Endothelial cell of umbilical vein (primary cell): Measurements from ENCODE around the gene SMG5. TPM values are rescaled to one million over a fixed set of nuclear protein-coding genes. Genes with fewer than 3 reads are reported as not detected.

Source experiments
- BruUV-seq: library from RNA; stranded (reverse); fragments of 400-500 nt; replicated peaks from 2 replicates; lab custom pipeline; 2021; lab: Mats Ljungman, UMichigan
- CTCF ChIA-PET: fragments of 300-600, 350-600 bp; sonication (Branson Sonifier 250); formaldehyde crosslinking; loops from one replicate; lab custom pipeline; 2021; ENCODE audit warnings: antibody characterized with exemption, inconsistent platforms; lab: Charles Lee
- POLR2A ChIA-PET: fragments of 300-600, 350-600 bp; sonication (Branson Sonifier 250); formaldehyde crosslinking; loops from one replicate; lab custom pipeline; 2021; ENCODE audit warnings: antibody characterized with exemption, inconsistent platforms; lab: Charles Lee
- DNase-seq: peaks from one replicate; pipeline ENCODE4 v3.0.0-alpha.2; 2011; ENCODE audit warnings: low read depth, low spot score
- FAIRE-seq: peaks from 2 replicates; lab custom pipeline; 2011; peaks lifted over from hg19 to GRCh38; lab: Jason Lieb, UNC
- H2AFZ ChIP-seq: 2 replicates; pipeline ENCODE4 v1.6.0; 2012; ENCODE audit warnings: low read depth, low read length, control low read depth, inconsistent platforms
- H3K27ac ChIP-seq: 2 replicates; pipeline ENCODE4 v1.5.1; 2011; ENCODE audit warnings: low read depth, mild to moderate bottlenecking, control low read depth, low read length, moderate library complexity; ENCODE audit not compliant: insufficient read depth
- H3K27me3 ChIP-seq, 2 experiments: 2 replicates each; pipeline versions ENCODE4 v1.6.0 to v1.6.1; 2011; ENCODE audit warnings: low read length in 2 of 2, mixed read lengths in 1 of 2; ENCODE audit not compliant: control insufficient read depth in 2 of 2, insufficient read depth in 2 of 2
- H3K36me3 ChIP-seq, 2 experiments: 2 replicates in 1 of 2; 3 replicates in 1 of 2; pipeline ENCODE4 v1.5.1; 2011; ENCODE audit warnings: low read length in 2 of 2, mild to moderate bottlenecking in 1 of 2, moderate library complexity in 1 of 2; ENCODE audit not compliant: control insufficient read depth in 2 of 2, insufficient read depth in 2 of 2; ENCODE audit errors: extremely low read depth in 1 of 2
- H3K4me1 ChIP-seq: 3 replicates; pipeline ENCODE4 v1.5.1; 2011; ENCODE audit warnings: mild to moderate bottlenecking, low read length; ENCODE audit not compliant: control insufficient read depth, insufficient read depth; ENCODE audit errors: extremely low read depth
- H3K4me2 ChIP-seq: 2 replicates; pipeline ENCODE4 v1.6.1; 2011; ENCODE audit warnings: low read length, control low read depth, mixed read lengths; ENCODE audit not compliant: insufficient read depth
- H3K4me3 ChIP-seq, 3 experiments: fragments of 200-600 bp in 1 of 3; sonication (generic), shearing (Covaris generic) in 1 of 3; replicated peaks in 1 of 3; 2 replicates each; pipeline ENCODE4 v1.5.1; 2011 to 2016; ENCODE audit warnings: control low read depth in 3 of 3, low read length in 3 of 3, mild to moderate bottlenecking in 2 of 3, inconsistent platforms in 1 of 3, low read depth in 1 of 3, moderate library complexity in 1 of 3; ENCODE audit not compliant: insufficient read depth in 1 of 3
- H3K79me2 ChIP-seq: 2 replicates; pipeline ENCODE4 v1.6.0; 2012; ENCODE audit warnings: low read length, inconsistent platforms; ENCODE audit not compliant: control insufficient read depth, insufficient read depth
- H3K9ac ChIP-seq: replicated peaks from 2 replicates; pipeline ENCODE3; 2011; ENCODE audit warnings: low read length, control low read depth; ENCODE audit not compliant: insufficient read depth; ENCODE audit errors: extremely low read depth
- H3K9me1 ChIP-seq: replicated peaks from 3 replicates; pipeline ENCODE4 v1.6.0; 2011; ENCODE audit warnings: mild to moderate bottlenecking, low read length; ENCODE audit not compliant: control insufficient read depth, insufficient read depth; ENCODE audit errors: extremely low read depth
- H3K9me3 ChIP-seq: replicated peaks from 2 replicates; pipeline ENCODE4 v1.5.1; 2012; ENCODE audit warnings: low read length, inconsistent platforms; ENCODE audit not compliant: control insufficient read depth, insufficient read depth
- H4K20me1 ChIP-seq: replicated peaks from 2 replicates; pipeline ENCODE3; 2011; ENCODE audit warnings: mild to moderate bottlenecking, low read length; ENCODE audit not compliant: control insufficient read depth, insufficient read depth; ENCODE audit errors: extremely low read depth
- CTCF ChIP-seq, 2 donors: IDR thresholded peaks; 1 replicate in 1 of 2; 2 replicates in 1 of 2; pipeline ENCODE4 v1.5.1; 2011; ENCODE audit warnings: low read length in 2 of 2, mild to moderate bottlenecking in 2 of 2, moderate library complexity in 2 of 2, control low read depth in 1 of 2, inconsistent platforms in 1 of 2, low read depth in 1 of 2; ENCODE audit not compliant: insufficient read depth in 1 of 2; ENCODE audit errors: extremely low read depth in 1 of 2
- EZH2 ChIP-seq: IDR thresholded peaks from 2 replicates; pipeline ENCODE4 v1.6.1; 2012; ENCODE audit warnings: borderline replicate concordance, low read depth, mild to moderate bottlenecking, moderate library complexity, low read length, inconsistent platforms; ENCODE audit not compliant: severe bottlenecking
- FOS ChIP-seq: IDR thresholded peaks from 2 replicates; pipeline ENCODE4 v1.6.1; 2011; ENCODE audit warnings: mild to moderate bottlenecking, low read length, moderate library complexity, borderline replicate concordance; ENCODE audit not compliant: insufficient read depth
- GATA2 ChIP-seq: IDR thresholded peaks from 2 replicates; pipeline ENCODE4 v1.7.0; 2011; ENCODE audit warnings: low read depth, mild to moderate bottlenecking, moderate library complexity, mixed read lengths, low read length; ENCODE audit not compliant: insufficient read length, insufficient read depth
- MAX ChIP-seq: IDR thresholded peaks from 2 replicates; pipeline ENCODE4 v1.6.1; 2011; ENCODE audit not compliant: insufficient read depth, insufficient read length
- MYC ChIP-seq: IDR thresholded peaks from one replicate; pipeline ENCODE4 v1.6.1; 2011; ENCODE audit warnings: mild to moderate bottlenecking, low read depth, low read length
- POLR2AphosphoS5 ChIP-seq: IDR thresholded peaks from 2 replicates; pipeline ENCODE4 v1.6.1; 2012; ENCODE audit warnings: low read depth, mild to moderate bottlenecking, control low read depth, low read length, moderate library complexity; ENCODE audit not compliant: insufficient read depth
- dilution Hi-C: fragments of 300-500 bp; cut with MboI; formaldehyde crosslinking; loops from one replicate; pipeline ENCODE4 v1.15.0; 2019; ENCODE audit warnings: low sequenced_read_pairs; ENCODE audit not compliant: extremely low pct_ligation_motif_present
- intact Hi-C: fragments of 100-400 bp; cut with micrococcal nuclease; formaldehyde crosslinking; loops from one replicate; pipeline ENCODE4 v1.10.0; 2022
- polyA plus RNA-seq, 4 experiments: library from polyadenylated mRNA; depleted of rRNA in 3 of 4; stranded (reverse) in 3 of 4; unstranded in 1 of 4; fragments of >200 nt; gene quantifications; 2 replicates each; pipeline versions ENCODE4 v1.2.1 to v1.2.3, GENCODE V29; 2011 to 2012; ENCODE audit warnings: missing spikeins in 1 of 4
- total RNA-seq: library from RNA; stranded (reverse); gene quantifications from 2 replicates; pipeline ENCODE4 v1.2.3, GENCODE V29; 2021

Gene SMG5
- total and polyA plus RNA-seq, 2 donors (not counting 3 experiments of a cell fraction or from before 2014, with no cell fraction given) = 37.4 to 82.6 TPM

GRCh38 chr1:156213644-156213966, 69.0 kb downstream of the SMG5 start:
- BruUV-seq = no TSS peak
- peaks cover 21% of the 10 kb centered on the region for H3K4me1 ChIP-seq
- intact Hi-C loops (loop anchor here (1.0 to 5.0 kb wide), 4 partner anchors 20 to 111 kb away; no protein-coding TSS in a partner anchor), dilution Hi-C loops (no loop called here)
- peak overlapping the region; percentile 44 to 80 (median 79) for H3K4me3 ChIP-seq
- ChIA-PET POLR2A (interaction anchor here (1.1 to 1.6 kb wide), 5 partner anchors 12 to 91 kb away, joined by 3 to 10 read pairs (median 7); partner anchors contain the start of gene SLC25A44), CTCF (interaction anchor here (1.0 to 4.6 kb wide), 10 partner anchors 10 to 172 kb away, joined by 3 to 43 read pairs (median 4); partner anchors contain the start of genes SLC25A44 and SMG5)
- peak overlapping the region; percentile 89 for H3K4me2 ChIP-seq
- H4K20me1 ChIP-seq = no peaks in the 10 kb centered on the region
- H3K9me1 ChIP-seq = no peaks in the 10 kb centered on the region
- FAIRE-seq = no peak
- peaks cover 0 to 9% of the 10 kb centered on the region in 2 experiments for H3K36me3 ChIP-seq
- H3K9me3 ChIP-seq = no peaks in the 10 kb centered on the region
- no peak for DNase-seq
- peaks cover 6% of the 10 kb centered on the region for H3K79me2 ChIP-seq
- peak overlapping the region; percentile 99 for H3K9ac ChIP-seq
- TF ChIP-seq MAX (no peak), MYC (no peak), CTCF (IDR thresholded peaks at IDR 0.05; ENCODE audit: extremely low read depth in 1 of 2, insufficient read depth in 1 of 2, low read depth in 1 of 2, low read length in 2 of 2) (no peak), GATA2 (no peak), EZH2 (no peak), POLR2AphosphoS5 (no peak), FOS (no peak)
- peak overlapping the region; percentile 97 for H3K27ac ChIP-seq
- H3K27me3 ChIP-seq = no peaks in the 10 kb centered on the region
- H2AFZ ChIP-seq = no peak overlapping the region
